ENCODE results near the gene GSN. TPM values are rescaled to one million over a fixed set of nuclear protein-coding genes. Genes with fewer than 3 reads are reported as not detected.

Gene GSN
- total and polyA plus RNA-seq, 10 of the 15 experiments (the other 5 are each of a cell fraction or from before 2014, with no cell fraction given), result 0.66 to 9.2 (median 6.2) TPM

DNA sequence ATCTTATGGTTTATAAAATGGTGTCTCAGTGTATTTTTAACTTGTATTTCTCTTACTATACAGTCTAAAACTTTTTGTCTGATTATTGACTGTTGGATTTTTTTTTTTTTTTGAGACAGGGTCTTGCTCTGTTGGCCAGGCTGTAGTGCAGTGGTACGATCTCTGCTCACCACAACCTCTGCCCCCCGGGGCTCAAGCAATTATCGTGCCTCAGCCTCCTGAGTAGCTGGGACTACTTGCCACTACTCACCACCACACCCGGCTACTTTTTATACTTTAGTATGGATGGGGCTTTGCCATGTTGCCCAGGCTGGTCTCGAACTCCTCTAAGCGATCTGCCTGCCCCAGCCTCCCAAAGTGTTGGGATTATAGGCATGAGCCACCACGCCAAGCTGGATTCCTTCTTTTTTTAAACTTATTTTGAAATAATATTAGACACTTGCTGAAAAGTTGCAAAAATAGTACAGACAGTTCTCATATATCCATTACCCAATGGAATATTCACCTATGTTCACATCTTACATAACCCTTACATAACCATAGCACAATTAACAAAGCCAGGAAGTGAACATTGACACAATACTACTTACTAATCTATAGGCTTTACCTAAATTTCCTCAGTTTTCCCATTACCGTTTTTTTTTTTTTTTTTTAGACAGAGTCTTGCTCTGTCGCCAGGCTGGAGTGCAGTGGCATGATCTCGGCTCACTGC, 54.9 kb downstream of the GSN start:
- no peak overlapping the region for H3K4me2 ChIP-seq (ENCODE audit: control insufficient read depth, insufficient read depth)
- TF ChIP-seq, protein P1, sequence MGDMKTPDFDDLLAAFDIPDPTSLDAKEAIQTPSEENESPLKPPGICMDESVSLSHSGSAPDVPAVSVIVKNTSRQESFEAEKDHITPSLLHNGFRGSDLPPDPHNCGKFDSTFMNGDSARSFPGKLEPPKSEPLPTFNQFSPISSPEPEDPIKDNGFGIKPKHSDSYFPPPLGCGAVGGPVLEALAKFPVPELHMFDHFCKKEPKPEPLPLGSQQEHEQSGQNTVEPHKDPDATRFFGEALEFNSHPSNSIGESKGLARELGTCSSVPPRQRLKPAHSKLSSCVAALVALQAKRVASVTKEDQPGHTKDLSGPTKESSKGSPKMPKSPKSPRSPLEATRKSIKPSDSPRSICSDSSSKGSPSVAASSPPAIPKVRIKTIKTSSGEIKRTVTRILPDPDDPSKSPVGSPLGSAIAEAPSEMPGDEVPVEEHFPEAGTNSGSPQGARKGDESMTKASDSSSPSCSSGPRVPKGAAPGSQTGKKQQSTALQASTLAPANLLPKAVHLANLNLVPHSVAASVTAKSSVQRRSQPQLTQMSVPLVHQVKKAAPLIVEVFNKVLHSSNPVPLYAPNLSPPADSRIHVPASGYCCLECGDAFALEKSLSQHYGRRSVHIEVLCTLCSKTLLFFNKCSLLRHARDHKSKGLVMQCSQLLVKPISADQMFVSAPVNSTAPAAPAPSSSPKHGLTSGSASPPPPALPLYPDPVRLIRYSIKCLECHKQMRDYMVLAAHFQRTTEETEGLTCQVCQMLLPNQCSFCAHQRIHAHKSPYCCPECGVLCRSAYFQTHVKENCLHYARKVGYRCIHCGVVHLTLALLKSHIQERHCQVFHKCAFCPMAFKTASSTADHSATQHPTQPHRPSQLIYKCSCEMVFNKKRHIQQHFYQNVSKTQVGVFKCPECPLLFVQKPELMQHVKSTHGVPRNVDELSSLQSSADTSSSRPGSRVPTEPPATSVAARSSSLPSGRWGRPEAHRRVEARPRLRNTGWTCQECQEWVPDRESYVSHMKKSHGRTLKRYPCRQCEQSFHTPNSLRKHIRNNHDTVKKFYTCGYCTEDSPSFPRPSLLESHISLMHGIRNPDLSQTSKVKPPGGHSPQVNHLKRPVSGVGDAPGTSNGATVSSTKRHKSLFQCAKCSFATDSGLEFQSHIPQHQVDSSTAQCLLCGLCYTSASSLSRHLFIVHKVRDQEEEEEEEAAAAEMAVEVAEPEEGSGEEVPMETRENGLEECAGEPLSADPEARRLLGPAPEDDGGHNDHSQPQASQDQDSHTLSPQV (IDR thresholded peaks at IDR 0.05), result no peak
- TF ChIP-seq CHD2 (IDR thresholded peaks at IDR 0.05; ENCODE audit: borderline replicate concordance, low read depth, low read length) (no peak), SMAD5 (IDR thresholded peaks at IDR 0.05; ENCODE audit: low read depth) (no peak), SUPT20H (IDR thresholded peaks at IDR 0.05; ENCODE audit: borderline replicate concordance, control insufficient read depth, low read depth, low read length) (no peak), WRNIP1 (IDR thresholded peaks at IDR 0.05; ENCODE audit: borderline replicate concordance, low read depth, low read length) (no peak), SPI1 (IDR thresholded peaks at IDR 0.05; ENCODE audit: borderline replicate concordance, insufficient read depth, low read depth, low read length) (no peak), ATF7 (IDR thresholded peaks at IDR 0.05; ENCODE audit: low read depth) (no peak), TCF12 (IDR thresholded peaks at IDR 0.05; ENCODE audit: low read depth, low read length) (no peak), SIX5 (IDR thresholded peaks at IDR 0.05; ENCODE audit: low read depth, low read length, severe bottlenecking) (no peak), STAT3 (IDR thresholded peaks at IDR 0.05; ENCODE audit: low read depth, low read length) (no peak), TCF3 (IDR thresholded peaks at IDR 0.05; ENCODE audit: borderline replicate concordance, insufficient read depth, low read depth, low read length) (no peak), NFXL1 (IDR thresholded peaks at IDR 0.05; ENCODE audit: borderline replicate concordance) (no peak), RELA (IDR thresholded peaks at IDR 0.05; ENCODE audit: borderline replicate concordance, partially characterized antibody) (no peak), CREB1 (IDR thresholded peaks at IDR 0.05; ENCODE audit: low read depth) (no peak), MXI1 (IDR thresholded peaks at IDR 0.05; ENCODE audit: low read depth, low read length) (no peak), CBFB (IDR thresholded peaks at IDR 0.05; ENCODE audit: low read depth) (no peak)
- TF ChIP-seq, protein P2, sequence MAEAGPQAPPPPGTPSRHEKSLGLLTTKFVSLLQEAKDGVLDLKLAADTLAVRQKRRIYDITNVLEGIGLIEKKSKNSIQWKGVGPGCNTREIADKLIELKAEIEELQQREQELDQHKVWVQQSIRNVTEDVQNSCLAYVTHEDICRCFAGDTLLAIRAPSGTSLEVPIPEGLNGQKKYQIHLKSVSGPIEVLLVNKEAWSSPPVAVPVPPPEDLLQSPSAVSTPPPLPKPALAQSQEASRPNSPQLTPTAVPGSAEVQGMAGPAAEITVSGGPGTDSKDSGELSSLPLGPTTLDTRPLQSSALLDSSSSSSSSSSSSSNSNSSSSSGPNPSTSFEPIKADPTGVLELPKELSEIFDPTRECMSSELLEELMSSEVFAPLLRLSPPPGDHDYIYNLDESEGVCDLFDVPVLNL (IDR thresholded peaks at IDR 0.05; ENCODE audit: low read depth, low read length), result no peak
- TF ChIP-seq, protein P3, sequence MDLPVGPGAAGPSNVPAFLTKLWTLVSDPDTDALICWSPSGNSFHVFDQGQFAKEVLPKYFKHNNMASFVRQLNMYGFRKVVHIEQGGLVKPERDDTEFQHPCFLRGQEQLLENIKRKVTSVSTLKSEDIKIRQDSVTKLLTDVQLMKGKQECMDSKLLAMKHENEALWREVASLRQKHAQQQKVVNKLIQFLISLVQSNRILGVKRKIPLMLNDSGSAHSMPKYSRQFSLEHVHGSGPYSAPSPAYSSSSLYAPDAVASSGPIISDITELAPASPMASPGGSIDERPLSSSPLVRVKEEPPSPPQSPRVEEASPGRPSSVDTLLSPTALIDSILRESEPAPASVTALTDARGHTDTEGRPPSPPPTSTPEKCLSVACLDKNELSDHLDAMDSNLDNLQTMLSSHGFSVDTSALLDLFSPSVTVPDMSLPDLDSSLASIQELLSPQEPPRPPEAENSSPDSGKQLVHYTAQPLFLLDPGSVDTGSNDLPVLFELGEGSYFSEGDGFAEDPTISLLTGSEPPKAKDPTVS (IDR thresholded peaks at IDR 0.05; ENCODE audit: low read depth, low read length), result no peak

More for the DNA sequence above, 54.9 kb downstream of the GSN start:
- CTCF ChIA-PET, result interaction anchor here (1.0 to 10.7 kb wide), 4 partner anchors 56 to 110 kb away, joined by 3 to 318 read pairs (median 88); no protein-coding TSS in a partner anchor
- DNase-seq (ENCODE audit: low read depth, low spot score) (no peak), FAIRE-seq (no peak), ATAC-seq (no peak)
- Histone ChIP-seq H3K9ac (ENCODE audit: control insufficient read depth, insufficient read depth, low read length) (no peak overlapping the region), H4K20me1 (ENCODE audit: control insufficient read depth, insufficient read depth) (no peaks in the 10 kb centered on the region), H3K27ac (ENCODE audit: control insufficient read depth, insufficient read depth) (no peak overlapping the region; the same call in 1 of the 2 replicates), H3K9me3 (replicated peaks; ENCODE audit: control insufficient read depth, insufficient read depth, low read length) (no peaks in the 10 kb centered on the region), H3K36me3 (ENCODE audit: control insufficient read depth in 2 of 2, insufficient read depth in 2 of 2, low read length in 1 of 2) (peaks cover 0 to 3% of the 10 kb centered on the region in 2 experiments; a peak in 2 of 4 replicates), H2AFZ (ENCODE audit: control insufficient read depth, low read depth, low read length) (no peak overlapping the region), H3K4me1 (ENCODE audit: control insufficient read depth, insufficient read depth, low read length) (peaks cover 9% of the 10 kb centered on the region), H3K27me3 (replicated peaks in 1 of 2; ENCODE audit: control insufficient read depth in 2 of 2, insufficient read depth in 2 of 2, low read length in 1 of 2) (no peaks in the 10 kb centered on the region), H3K4me3 (no peak overlapping the region), H3K79me2 (ENCODE audit: control insufficient read depth, insufficient read depth, low read length) (no peaks in the 10 kb centered on the region)
- SMC1A ChIA-PET (ENCODE audit: uncharacterized antibody, unreplicated experiment), result interaction anchor here (0.9 to 5.9 kb wide), 3 partner anchors 22 to 82 kb away, joined by 3 to 83 read pairs (median 4); no protein-coding TSS in a partner anchor
- in situ Hi-C loops (cut with MboI) (no loop called here), intact Hi-C loops (cut with micrococcal nuclease; ENCODE audit: unreplicated experiment) (no loop called here)
- POLR2A ChIA-PET, result no interaction called here
- BruUV-seq (replicated peaks), result no TSS peak
- RAD21 ChIA-PET (ENCODE audit: unreplicated experiment), result interaction anchor here (1.8 kb wide), 1 partner anchor 76 kb away, joined by 7 read pairs; no protein-coding TSS in a partner anchor
- 87% methylated on average over 8 of the region's 10 CpGs for WGBS (ENCODE audit: insufficient coverage, insufficient replicate concordance, low lambda C conversion rate, missing lambda C conversion rate)
